ENCODE data around the gene DNAJC7. TPM values are rescaled to one million over a fixed set of nuclear protein-coding genes. Genes with fewer than 3 reads are reported as not detected.

The DNAJC7 gene
- total RNA-seq, 1 donor from 2014 or later: 92.5 TPM

DNA sequence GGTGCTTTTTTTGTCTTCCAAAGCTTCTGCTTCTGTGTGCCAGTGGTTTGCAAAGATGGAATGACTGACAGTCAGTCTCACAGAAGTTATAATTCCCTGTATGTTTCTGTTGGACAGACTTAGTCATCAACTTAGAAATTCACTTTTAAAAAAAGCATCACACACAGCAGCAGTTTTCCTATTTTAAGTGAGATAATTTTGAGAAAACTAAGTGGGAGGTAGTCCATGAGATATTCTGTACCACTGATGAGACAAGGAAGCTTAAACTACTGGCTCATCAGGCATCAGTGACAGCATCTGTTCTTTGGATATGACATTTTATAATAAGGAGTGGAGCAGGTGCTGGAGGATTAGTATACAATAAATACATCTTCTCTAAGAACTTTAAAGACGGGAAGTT lies 30.6 kb downstream of the DNAJC7 start:
- Mint-ChIP-seq H3K36me3 (peaks cover 33% of the 10 kb centered on the region), H3K4me3 (no peak overlapping the region), H3K4me1 (peaks cover 3% of the 10 kb centered on the region), H3K27ac (no peak overlapping the region), H3K9me3 (no peaks in the 10 kb centered on the region), H3K27me3 (ENCODE audit: insufficient read depth, low read depth) (peaks cover 3% of the 10 kb centered on the region)
- no peak overlapping the region for H3K4me3 ChIP-seq
- H3K27ac ChIP-seq: no peak overlapping the region
- no peak for DNase-seq (ENCODE audit: low spot score)
- H2AFZ ChIP-seq (replicated peaks): no peak overlapping the region
- H4K20me1 ChIP-seq (ENCODE audit: low read depth): no peaks in the 10 kb centered on the region
- H3K4me1 ChIP-seq: no peaks in the 10 kb centered on the region
- no peak overlapping the region for H3K4me2 ChIP-seq
- TF ChIP-seq, protein P1, sequence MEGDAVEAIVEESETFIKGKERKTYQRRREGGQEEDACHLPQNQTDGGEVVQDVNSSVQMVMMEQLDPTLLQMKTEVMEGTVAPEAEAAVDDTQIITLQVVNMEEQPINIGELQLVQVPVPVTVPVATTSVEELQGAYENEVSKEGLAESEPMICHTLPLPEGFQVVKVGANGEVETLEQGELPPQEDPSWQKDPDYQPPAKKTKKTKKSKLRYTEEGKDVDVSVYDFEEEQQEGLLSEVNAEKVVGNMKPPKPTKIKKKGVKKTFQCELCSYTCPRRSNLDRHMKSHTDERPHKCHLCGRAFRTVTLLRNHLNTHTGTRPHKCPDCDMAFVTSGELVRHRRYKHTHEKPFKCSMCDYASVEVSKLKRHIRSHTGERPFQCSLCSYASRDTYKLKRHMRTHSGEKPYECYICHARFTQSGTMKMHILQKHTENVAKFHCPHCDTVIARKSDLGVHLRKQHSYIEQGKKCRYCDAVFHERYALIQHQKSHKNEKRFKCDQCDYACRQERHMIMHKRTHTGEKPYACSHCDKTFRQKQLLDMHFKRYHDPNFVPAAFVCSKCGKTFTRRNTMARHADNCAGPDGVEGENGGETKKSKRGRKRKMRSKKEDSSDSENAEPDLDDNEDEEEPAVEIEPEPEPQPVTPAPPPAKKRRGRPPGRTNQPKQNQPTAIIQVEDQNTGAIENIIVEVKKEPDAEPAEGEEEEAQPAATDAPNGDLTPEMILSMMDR (IDR thresholded peaks at IDR 0.05): no peak
- TF ChIP-seq EZH2phosphoT487 (IDR thresholded peaks at IDR 0.05) (no peak), EZH2 (IDR thresholded peaks at IDR 0.05) (no peak)
- no peak overlapping the region for H3K9ac ChIP-seq
- peaks cover 24% of the 10 kb centered on the region for H3K36me3 ChIP-seq
- peaks cover 4% of the 10 kb centered on the region for H3F3A ChIP-seq (ENCODE audit: low read depth)
- no peaks in the 10 kb centered on the region for H3K27me3 ChIP-seq
- no peaks in the 10 kb centered on the region for H3K79me2 ChIP-seq (ENCODE audit: low read depth)
- no peaks in the 10 kb centered on the region for H3K9me3 ChIP-seq (ENCODE audit: low read depth)

DNA sequence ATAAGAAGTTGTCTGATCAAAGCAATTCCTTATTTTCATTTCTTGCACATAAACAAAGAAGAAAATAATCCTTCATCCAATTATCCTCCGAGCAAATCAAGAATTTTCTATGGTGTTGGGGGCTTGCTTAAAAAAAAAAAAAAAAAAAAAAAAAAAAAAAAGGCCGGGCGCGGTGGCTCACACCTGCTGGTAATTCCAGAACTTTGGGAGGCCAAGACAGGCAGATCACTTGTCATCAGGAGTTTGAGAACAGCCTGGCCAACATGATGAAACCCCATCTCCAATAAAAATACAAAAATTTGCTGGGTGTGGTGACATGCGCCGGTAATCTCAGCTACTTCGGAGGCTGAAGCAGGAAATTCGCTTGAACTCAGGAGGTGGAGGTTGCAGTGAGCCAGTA lies 31.3 kb downstream of the DNAJC7 start:
- TF ChIP-seq EZH2phosphoT487 (IDR thresholded peaks at IDR 0.05) (no peak), EZH2 (IDR thresholded peaks at IDR 0.05) (no peak)
- TF ChIP-seq, protein P1 (IDR thresholded peaks at IDR 0.05): no peak
- no peak overlapping the region for H3K4me3 Mint-ChIP-seq
- no peaks in the 10 kb centered on the region for H3K27me3 ChIP-seq
- DNase-seq (ENCODE audit: low spot score): no peak
- peaks cover 4% of the 10 kb centered on the region for H3F3A ChIP-seq (ENCODE audit: low read depth)
- no peaks in the 10 kb centered on the region for H4K20me1 ChIP-seq (ENCODE audit: low read depth)
- no peak overlapping the region for H3K27ac Mint-ChIP-seq
- no peak overlapping the region for H3K9ac ChIP-seq
- peaks cover 27% of the 10 kb centered on the region for H3K36me3 ChIP-seq
- peaks cover 3% of the 10 kb centered on the region for H3K27me3 Mint-ChIP-seq (ENCODE audit: insufficient read depth, low read depth)
- H3K36me3 Mint-ChIP-seq: peaks cover 33% of the 10 kb centered on the region
- no peak overlapping the region for H3K27ac ChIP-seq
- no peaks in the 10 kb centered on the region for H3K4me1 ChIP-seq
- H3K9me3 Mint-ChIP-seq: no peaks in the 10 kb centered on the region
- peaks cover 3% of the 10 kb centered on the region for H3K4me1 Mint-ChIP-seq
- H2AFZ ChIP-seq (replicated peaks): no peak overlapping the region
- H3K79me2 ChIP-seq (ENCODE audit: low read depth): no peaks in the 10 kb centered on the region
- no peak overlapping the region for H3K4me3 ChIP-seq
- no peak overlapping the region for H3K4me2 ChIP-seq
- no peaks in the 10 kb centered on the region for H3K9me3 ChIP-seq (ENCODE audit: low read depth)

DNA sequence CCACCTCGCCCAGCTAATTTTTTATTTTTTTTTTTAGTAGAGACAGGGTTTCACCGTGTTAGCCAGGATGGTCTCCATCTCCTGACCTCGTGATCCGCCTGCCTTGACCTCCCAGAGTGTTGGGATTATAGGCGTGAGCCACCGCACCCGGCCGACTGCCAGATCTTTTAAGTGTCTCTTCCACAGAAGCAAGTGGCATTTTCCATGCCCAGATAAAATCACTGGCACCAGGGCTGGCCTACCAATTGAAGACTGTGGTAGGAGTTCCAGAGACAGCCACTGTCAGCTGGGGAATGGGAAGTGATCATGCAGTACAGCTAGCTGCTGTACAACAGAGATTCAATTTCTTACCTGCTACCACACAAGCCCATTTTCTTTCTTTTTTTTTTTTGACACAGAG lies 32.8 kb downstream of the DNAJC7 start:
- Histone ChIP-seq H3K4me2 (no peak overlapping the region), H2AFZ (replicated peaks) (no peak overlapping the region), H3K9me3 (ENCODE audit: low read depth) (no peaks in the 10 kb centered on the region), H3K27ac (no peak overlapping the region), H3K4me3 (no peak overlapping the region), H3F3A (ENCODE audit: low read depth) (peaks cover 4% of the 10 kb centered on the region), H4K20me1 (ENCODE audit: low read depth) (no peaks in the 10 kb centered on the region), H3K9ac (no peak overlapping the region), H3K79me2 (ENCODE audit: low read depth) (no peaks in the 10 kb centered on the region), H3K36me3 (peaks cover 19% of the 10 kb centered on the region), H3K27me3 (no peaks in the 10 kb centered on the region), H3K4me1 (no peaks in the 10 kb centered on the region)
- H3K27me3 Mint-ChIP-seq (ENCODE audit: insufficient read depth, low read depth): peaks cover 5% of the 10 kb centered on the region
- H3K27ac Mint-ChIP-seq: no peak overlapping the region
- peaks cover 3% of the 10 kb centered on the region for H3K4me1 Mint-ChIP-seq
- H3K9me3 Mint-ChIP-seq: no peaks in the 10 kb centered on the region
- DNase-seq (ENCODE audit: low spot score): no peak
- H3K36me3 Mint-ChIP-seq: peaks cover 42% of the 10 kb centered on the region
- TF ChIP-seq, protein P1 (IDR thresholded peaks at IDR 0.05): no peak
- TF ChIP-seq EZH2phosphoT487 (IDR thresholded peaks at IDR 0.05) (no peak), EZH2 (IDR thresholded peaks at IDR 0.05) (no peak)
- H3K4me3 Mint-ChIP-seq: no peak overlapping the region

Data from neural progenitor cell (in vitro differentiated cells).